ENCODE data around the gene ADSS1.

ADSS1 gene

GRCh38 chr14:104689109-104689880 lies 34.7 kb upstream of the ADSS1 start, which contains the start of gene INF2:
TSS of gene INF2 (plus strand) at chr14:104689618. CDS start at chr14:104701366, 11,748 bp downstream.
- no peak for TF ChIP-seq CTCF (IDR thresholded peaks at IDR 0.05; ENCODE audit: low read length, missing control alignments)
- H3K4me3 ChIP-seq (replicated peaks; ENCODE audit: low read depth, low read length) = peak within 1 kb of the TSS; percentile 80
- peak; percentile 45 for DNase-seq (ENCODE audit: low read depth)

GRCh38 chr14:104689881-104690711 lies 33.9 kb upstream of the ADSS1 start:
- no peak for TF ChIP-seq CTCF (IDR thresholded peaks at IDR 0.05; ENCODE audit: low read length, missing control alignments)
- H3K4me3 ChIP-seq (replicated peaks; ENCODE audit: low read depth, low read length) = peak overlapping the region; percentile 80
- no peak for DNase-seq (ENCODE audit: low read depth)

GRCh38 chr14:104690861-104691455 lies 33.1 kb upstream of the ADSS1 start:
- no peak for DNase-seq (ENCODE audit: low read depth)
- H3K4me3 ChIP-seq (replicated peaks; ENCODE audit: low read depth, low read length) = peak overlapping the region; percentile 80
- no peak for TF ChIP-seq CTCF (IDR thresholded peaks at IDR 0.05; ENCODE audit: low read length, missing control alignments)

GRCh38 chr14:104691546-104692260 lies 32.3 kb upstream of the ADSS1 start:
- TF ChIP-seq CTCF (IDR thresholded peaks at IDR 0.05; ENCODE audit: low read length, missing control alignments) = no peak
- DNase-seq (ENCODE audit: low read depth) = no peak
- H3K4me3 ChIP-seq (replicated peaks; ENCODE audit: low read depth, low read length) = no peak overlapping the region

GRCh38 chr14:104692261-104692938 lies 31.6 kb upstream of the ADSS1 start:
- TF ChIP-seq CTCF (IDR thresholded peaks at IDR 0.05; ENCODE audit: low read length, missing control alignments) = no peak
- no peak overlapping the region for H3K4me3 ChIP-seq (replicated peaks; ENCODE audit: low read depth, low read length)
- no peak for DNase-seq (ENCODE audit: low read depth)

GRCh38 chr14:104692939-104693315 lies 31.1 kb upstream of the ADSS1 start:
- no peak overlapping the region for H3K4me3 ChIP-seq (replicated peaks; ENCODE audit: low read depth, low read length)
- no peak for TF ChIP-seq CTCF (IDR thresholded peaks at IDR 0.05; ENCODE audit: low read length, missing control alignments)
- DNase-seq (ENCODE audit: low read depth) = no peak

Data from fibroblast of pulmonary artery (primary cell).